ENCODE results near the gene KRT33A. TPM values are rescaled to one million over a fixed set of nuclear protein-coding genes. Genes with fewer than 3 reads are reported as not detected.

Gene KRT33A
- not detected in 2 replicates for polyA plus RNA-seq

DNA sequence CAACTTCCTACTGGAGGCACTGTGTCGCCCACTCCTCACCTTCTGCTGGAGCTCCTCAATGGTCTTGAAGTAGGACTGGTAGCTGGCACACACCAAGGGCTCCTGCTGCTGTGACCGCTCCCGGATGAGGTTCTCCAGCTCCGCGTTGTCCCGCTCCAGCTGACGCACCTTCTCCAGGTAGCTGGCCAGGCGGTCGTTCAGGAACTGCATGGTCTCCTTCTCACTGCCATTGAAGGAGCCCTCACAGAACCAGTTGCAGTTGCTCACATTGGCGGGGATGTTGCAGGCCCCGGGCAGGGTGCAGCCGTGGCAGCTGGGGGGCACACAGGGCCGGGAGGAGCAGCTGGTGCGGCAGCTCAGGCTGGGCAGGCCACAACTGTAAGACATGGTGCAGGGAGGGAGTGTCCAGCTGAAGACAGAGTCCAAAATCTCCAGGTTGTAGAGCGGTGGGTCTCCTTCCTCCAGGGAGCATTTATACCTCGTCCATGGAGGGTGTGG is at the start of gene KRT33A:
KRT33A (minus strand) TSS at position 448 of the 498 bp plus-strand sequence; CDS start at position 387, 61 bp downstream.

DNA sequence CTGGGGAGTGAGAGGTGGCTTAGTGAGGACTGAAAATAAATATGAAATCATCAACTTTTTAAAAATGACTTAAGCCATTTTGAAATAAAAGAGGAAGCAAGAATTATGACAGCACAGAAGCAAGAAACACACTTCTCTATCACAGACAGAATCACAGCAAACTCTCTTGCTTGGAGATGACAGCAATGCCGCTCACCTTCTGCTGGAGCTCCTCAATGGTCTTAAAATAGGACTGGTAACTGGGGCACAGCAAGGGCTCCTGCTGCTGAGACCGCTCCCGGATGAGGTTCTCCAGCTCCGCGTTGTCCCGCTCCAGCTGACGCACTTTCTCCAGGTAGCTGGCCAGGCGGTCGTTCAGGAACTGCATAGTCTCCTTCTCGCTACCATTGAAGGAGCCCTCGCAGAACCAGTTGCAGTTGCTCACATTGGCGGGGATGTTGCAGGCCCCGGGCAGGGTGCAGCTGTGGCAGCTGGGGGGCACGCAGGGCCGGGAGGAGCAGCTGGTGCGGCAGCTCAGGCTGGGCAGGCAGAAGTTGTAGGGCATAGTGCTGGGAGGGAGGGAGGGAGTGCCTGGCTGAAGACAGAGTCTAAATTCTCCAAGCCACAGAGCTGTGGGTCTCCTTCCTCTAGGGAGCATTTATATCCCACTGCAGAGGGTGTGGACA is 46.5 kb upstream of the KRT33A start, which contains the start of gene KRT31:
KRT31 (minus strand) TSS at position 613 of the 665 bp plus-strand sequence; CDS start at position 544, 69 bp downstream.

DNA sequence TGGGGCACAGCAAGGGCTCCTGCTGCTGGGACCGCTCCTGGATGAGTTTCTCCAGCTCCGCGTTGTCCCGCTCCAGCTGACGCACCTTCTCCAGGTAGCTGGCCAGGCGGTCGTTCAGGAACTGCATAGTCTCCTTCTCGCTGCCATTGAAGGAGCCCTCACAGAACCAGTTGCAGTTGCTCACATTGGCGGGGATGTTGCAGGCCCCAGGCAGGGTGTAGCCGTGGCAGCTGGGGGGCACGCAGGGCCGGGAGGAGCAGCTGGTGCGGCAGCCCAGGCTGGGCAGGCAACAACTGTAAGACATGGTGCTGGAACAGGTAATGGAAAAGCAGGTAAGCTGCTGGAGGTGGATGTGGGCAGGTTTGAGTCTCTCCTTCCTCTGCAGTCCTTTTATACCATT is 31.3 kb upstream of the KRT33A start, which contains the start of gene KRT34:
KRT34 (minus strand) TSS at position 364 of the 400 bp plus-strand sequence; CDS start at position 304, 60 bp downstream.

DNA sequence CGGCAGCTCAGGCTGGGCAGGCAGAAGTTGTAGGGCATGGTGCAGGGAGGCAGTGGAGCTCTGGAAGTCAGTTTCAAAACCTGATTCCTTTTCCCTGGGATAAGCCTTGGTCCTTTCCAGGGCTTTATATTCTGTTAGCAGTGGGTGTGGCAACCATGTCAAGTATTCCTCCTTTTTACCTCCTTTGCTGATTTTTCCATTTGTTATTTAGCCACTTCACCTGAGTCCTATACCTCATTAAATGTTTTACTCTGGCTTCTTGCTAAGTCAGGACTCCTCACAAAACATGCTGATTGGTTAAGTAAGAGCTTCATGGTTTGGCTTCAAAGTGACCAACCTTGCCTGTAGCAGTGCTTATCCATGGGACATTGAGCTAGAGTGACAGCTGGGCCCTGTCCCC is 19.1 kb upstream of the KRT33A start, which contains the start of gene KRT33B:
KRT33B (minus strand) TSS at position 101 of the 400 bp plus-strand sequence; CDS start at position 38, 63 bp downstream.

DNA sequence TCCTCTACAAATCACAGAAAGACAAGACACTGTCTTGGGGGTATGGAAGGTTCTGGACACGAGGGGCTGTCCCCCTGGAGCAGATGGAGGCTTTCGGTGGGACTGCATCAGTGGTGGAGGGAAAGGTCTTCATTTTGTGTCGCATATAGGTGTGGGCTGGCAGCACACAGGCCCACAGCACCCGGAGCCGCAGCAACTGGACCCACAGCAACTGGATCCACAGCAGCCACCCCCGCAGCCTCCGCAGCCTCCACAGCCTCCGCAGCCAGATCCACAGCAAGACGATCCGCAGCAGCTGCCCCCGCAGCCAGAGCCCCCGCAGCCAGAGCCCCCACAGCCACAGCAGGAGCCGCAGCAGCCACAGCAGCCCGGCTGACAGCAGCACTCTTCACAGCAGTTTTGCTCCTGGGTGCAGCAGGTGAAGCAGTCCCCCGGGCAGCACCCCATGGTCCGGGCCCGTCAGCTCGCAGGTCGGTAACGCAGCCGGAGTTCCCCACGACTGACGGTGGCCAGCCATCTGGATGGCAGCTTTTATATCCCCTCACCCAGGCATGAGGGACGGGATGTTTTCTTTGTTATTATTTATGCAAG is 35.3 kb downstream of the KRT33A start, which contains the start of gene KRTAP17-1:
KRTAP17-1 (minus strand) TSS at position 507 of the 591 bp plus-strand sequence; CDS start at position 447, 60 bp downstream.

DNA sequence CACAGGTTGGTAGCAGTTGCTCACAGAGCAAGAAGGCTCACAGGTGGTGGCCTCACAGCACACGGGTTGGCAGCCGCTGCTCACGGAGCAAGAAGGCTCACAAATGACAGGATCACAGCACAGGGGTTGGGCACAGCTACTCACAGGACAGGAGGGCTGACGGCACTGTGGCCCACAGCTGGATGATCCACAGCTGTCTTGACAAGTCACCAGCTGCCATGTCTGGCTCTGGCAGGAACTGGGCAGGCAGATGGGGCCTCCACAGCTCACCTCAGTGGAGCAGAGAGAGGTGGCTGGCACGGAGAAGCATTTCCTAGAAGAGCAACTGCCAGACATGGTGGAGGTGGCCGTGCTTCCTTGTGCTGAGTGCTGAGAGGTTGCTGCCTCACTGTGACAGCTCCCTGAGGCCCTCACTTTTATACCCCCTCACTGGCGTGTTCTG is 41.7 kb downstream of the KRT33A start, which contains the start of gene KRTAP16-1:
KRTAP16-1 (minus strand) TSS at position 392 of the 442 bp plus-strand sequence; CDS start at position 336, 56 bp downstream.

DNA sequence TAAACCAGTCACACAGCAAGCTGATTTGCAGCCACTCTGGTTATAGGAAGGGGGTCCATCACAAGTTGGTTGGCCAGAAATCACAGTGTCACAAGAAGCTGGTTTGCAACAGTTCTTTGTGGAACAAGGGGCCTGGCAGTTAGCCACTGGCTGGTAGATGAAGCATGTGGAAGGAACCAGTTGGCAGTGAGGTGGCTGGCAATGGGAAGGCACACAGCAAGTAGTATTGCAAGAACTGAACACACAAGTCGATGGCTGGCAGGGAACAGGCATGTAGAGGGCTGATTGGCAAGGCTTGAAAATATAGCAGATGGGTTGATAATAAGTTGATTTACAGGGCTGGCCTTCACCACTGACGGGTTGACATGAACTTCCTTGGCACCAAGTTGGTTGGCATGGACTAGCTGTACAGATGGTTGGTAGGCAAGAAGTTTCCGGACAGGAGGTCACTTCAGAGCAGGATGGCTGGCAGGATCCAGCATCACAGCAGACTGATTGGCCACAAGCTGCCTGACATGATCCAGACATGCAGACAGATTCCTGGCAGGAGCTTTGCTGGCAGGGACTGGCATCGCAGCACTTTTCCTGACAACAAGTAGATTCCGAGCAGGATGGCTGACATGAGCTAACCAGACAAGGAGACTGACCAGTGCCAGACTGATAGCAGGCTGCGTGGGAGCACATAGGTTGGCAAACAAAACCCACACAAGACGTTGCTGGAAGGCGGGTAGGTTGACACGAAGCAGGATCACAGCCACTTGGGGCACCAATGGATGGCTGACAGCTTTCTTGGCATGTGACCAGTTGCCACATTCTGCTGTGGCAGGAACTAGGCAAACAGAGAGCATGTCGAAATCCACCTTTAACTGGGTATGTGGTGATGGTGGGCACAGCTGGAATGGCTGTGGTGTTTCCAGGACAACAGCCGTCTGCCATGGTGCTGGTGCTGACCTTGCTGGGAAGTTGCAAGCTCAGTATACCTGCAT is 48.4 kb downstream of the KRT33A start, which contains the start of gene KRTAP29-1:
KRTAP29-1 (minus strand) TSS at position 936 of the 986 bp plus-strand sequence; CDS start at position 936, 0 bp downstream.

Other genes starting within 250 kb of the KRT33A start
- gene KRTAP4-16, start 248.6 kb downstream of the KRT33A start, polyA plus RNA-seq = not detected in 2 replicates
- gene KRTAP4-9, start 245.4 kb downstream of the KRT33A start, polyA plus RNA-seq = not detected in 2 replicates
- gene KRTAP4-11, start 232.5 kb downstream of the KRT33A start, polyA plus RNA-seq = not detected in 2 replicates
- gene KRTAP4-12, start 226.6 kb downstream of the KRT33A start, polyA plus RNA-seq = not detected in 2 replicates
- not detected in 2 replicates for gene KRTAP4-6, start 210.3 kb downstream of the KRT33A start, polyA plus RNA-seq
- not detected in 2 replicates for gene KRTAP4-5, start 201.0 kb downstream of the KRT33A start, polyA plus RNA-seq
- gene KRTAP4-4, start 190.1 kb downstream of the KRT33A start, polyA plus RNA-seq = not detected in 2 replicates
- not detected in 2 replicates for gene KRTAP4-3, start 182.6 kb downstream of the KRT33A start, polyA plus RNA-seq
- not detected in 2 replicates for gene KRTAP4-2, start 172.6 kb downstream of the KRT33A start, polyA plus RNA-seq
- not detected in 2 replicates for gene KRTAP4-1, start 165.9 kb downstream of the KRT33A start, polyA plus RNA-seq
- gene KRTAP9-1, start 160.9 kb downstream of the KRT33A start, polyA plus RNA-seq = not detected in 2 replicates
- not detected in 2 replicates for gene KRTAP9-2, start 124.2 kb downstream of the KRT33A start, polyA plus RNA-seq
- not detected in 2 replicates for gene KRTAP9-3, start 118.4 kb downstream of the KRT33A start, polyA plus RNA-seq
- not detected in 2 replicates for gene KRTAP9-8, start 112.8 kb downstream of the KRT33A start, polyA plus RNA-seq
- not detected in 2 replicates for gene KRTAP9-4, start 101.1 kb downstream of the KRT33A start, polyA plus RNA-seq
- not detected in 2 replicates for gene KRTAP9-9, start 95.4 kb downstream of the KRT33A start, polyA plus RNA-seq
- not detected in 2 replicates for gene KRTAP9-6, start 85.5 kb downstream of the KRT33A start, polyA plus RNA-seq
- not detected in 2 replicates for gene KRTAP9-7, start 75.1 kb downstream of the KRT33A start, polyA plus RNA-seq
- gene KRTAP29-1, start 48.0 kb downstream of the KRT33A start, polyA plus RNA-seq = not detected in 2 replicates
- gene KRTAP16-1, start 41.5 kb downstream of the KRT33A start, polyA plus RNA-seq = not detected in 2 replicates
- gene KRTAP17-1, start 35.1 kb downstream of the KRT33A start, polyA plus RNA-seq = not detected in 2 replicates
- not detected in 2 replicates for gene KRT33B, start 19.0 kb upstream of the KRT33A start, polyA plus RNA-seq
- gene KRT34, start 31.5 kb upstream of the KRT33A start, polyA plus RNA-seq = not detected in 2 replicates
- gene KRT31, start 46.8 kb upstream of the KRT33A start, polyA plus RNA-seq = 2.2 TPM in 1 of 2 replicates, not detected in the other
- not detected in 2 replicates for gene KRT37, start 73.8 kb upstream of the KRT33A start, polyA plus RNA-seq
- gene KRT38, start 90.2 kb upstream of the KRT33A start, polyA plus RNA-seq = not detected in 2 replicates
- gene KRT32, start 116.6 kb upstream of the KRT33A start, polyA plus RNA-seq = not detected in 2 replicates
- not detected in 2 replicates for gene KRT35, start 130.3 kb upstream of the KRT33A start, polyA plus RNA-seq
- not detected in 2 replicates for gene KRT36, start 139.1 kb upstream of the KRT33A start, polyA plus RNA-seq
- not detected in 2 replicates for gene KRT13, start 154.8 kb upstream of the KRT33A start, polyA plus RNA-seq
- not detected in 2 replicates for gene KRT15, start 168.1 kb upstream of the KRT33A start, polyA plus RNA-seq
- not detected in 2 replicates for gene KRT19, start 177.5 kb upstream of the KRT33A start, polyA plus RNA-seq
- not detected in 2 replicates for gene KRT9, start 221.2 kb upstream of the KRT33A start, polyA plus RNA-seq
- not detected in 2 replicates for gene KRT14, start 236.1 kb upstream of the KRT33A start, polyA plus RNA-seq